ENCODE data around the gene TPRX1.
"Not testable (repeated sequence)": the region's sequence is repeated elsewhere in the genome, so short reads cannot be mapped to it uniquely, and the experiment has no call there.

TPRX1 gene

GRCh38 chr19:47803671-47804070 lies 680 bp downstream of the TPRX1 start:
- H3K27ac ChIP-seq (ENCODE audit: insufficient read depth, low read length, poor library complexity, severe bottlenecking); H3K4me3 ChIP-seq (ENCODE audit: insufficient read depth, low read depth, low read length, poor library complexity, severe bottlenecking); H3K9me3 ChIP-seq (ENCODE audit: control insufficient read depth, low read length); H3K36me3 ChIP-seq (ENCODE audit: control insufficient read depth, insufficient read depth, low read length); H3K4me1 ChIP-seq (ENCODE audit: control insufficient read depth, insufficient read depth, low read length, poor library complexity, severe bottlenecking); H3K27me3 ChIP-seq (replicated peaks; ENCODE audit: control insufficient read depth, insufficient read depth, low read length, poor library complexity, severe bottlenecking); DNase-seq: not testable (repeated sequence)

- H3K27me3 ChIP-seq (replicated peaks; ENCODE audit: control insufficient read depth, insufficient read depth, low read length, poor library complexity, severe bottlenecking); H3K4me3 ChIP-seq (ENCODE audit: insufficient read depth, low read depth, low read length, poor library complexity, severe bottlenecking); DNase-seq; H3K36me3 ChIP-seq (ENCODE audit: control insufficient read depth, insufficient read depth, low read length); H3K9me3 ChIP-seq (ENCODE audit: control insufficient read depth, low read length); H3K27ac ChIP-seq (ENCODE audit: insufficient read depth, low read length, poor library complexity, severe bottlenecking); H3K4me1 ChIP-seq (ENCODE audit: control insufficient read depth, insufficient read depth, low read length, poor library complexity, severe bottlenecking): not testable (repeated sequence)
These were observed 1.2 kb downstream of the TPRX1 start for GRCh38 chr19:47803148-47803547.

DNA sequence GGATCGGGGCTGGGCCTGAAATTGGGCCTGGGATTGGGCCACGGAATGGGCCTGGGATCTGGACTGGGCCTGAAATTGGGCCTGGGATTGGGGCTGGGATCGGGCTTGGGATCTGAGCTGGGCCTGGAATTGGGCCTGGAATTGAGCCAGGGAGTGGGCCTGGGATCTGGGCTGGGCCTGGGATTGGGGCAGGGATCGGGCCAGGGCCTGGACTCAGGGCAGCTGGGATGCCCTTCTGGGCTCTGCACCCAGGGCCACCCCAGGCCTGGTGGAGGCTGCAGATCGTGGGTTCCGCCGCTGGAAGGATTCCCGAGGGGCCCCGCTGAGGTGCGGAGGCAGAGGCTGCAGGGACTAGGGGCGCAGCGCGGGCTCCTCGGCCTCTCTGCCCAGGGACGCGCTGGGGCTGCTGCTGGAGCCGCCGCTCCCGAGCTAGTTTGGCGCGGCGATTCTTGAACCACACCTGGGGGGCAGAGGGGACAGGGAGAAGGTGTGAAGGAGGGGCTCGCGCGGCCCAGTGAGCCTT lies 1.8 kb downstream of the TPRX1 start:
- no peaks in the 10 kb centered on the region for H3K4me1 ChIP-seq (ENCODE audit: control insufficient read depth, insufficient read depth, low read length, poor library complexity, severe bottlenecking)
- no peaks in the 10 kb centered on the region for H3K36me3 ChIP-seq (ENCODE audit: control insufficient read depth, insufficient read depth, low read length)
- H3K4me3 ChIP-seq (ENCODE audit: insufficient read depth, low read depth, low read length, poor library complexity, severe bottlenecking) = no peak overlapping the region
- H3K27me3 ChIP-seq (replicated peaks; ENCODE audit: control insufficient read depth, insufficient read depth, low read length, poor library complexity, severe bottlenecking) = no peaks in the 10 kb centered on the region
- no peaks in the 10 kb centered on the region for H3K9me3 ChIP-seq (ENCODE audit: control insufficient read depth, low read length)
- DNase-seq = no peak
- no peak overlapping the region for H3K27ac ChIP-seq (ENCODE audit: insufficient read depth, low read length, poor library complexity, severe bottlenecking)

DNA sequence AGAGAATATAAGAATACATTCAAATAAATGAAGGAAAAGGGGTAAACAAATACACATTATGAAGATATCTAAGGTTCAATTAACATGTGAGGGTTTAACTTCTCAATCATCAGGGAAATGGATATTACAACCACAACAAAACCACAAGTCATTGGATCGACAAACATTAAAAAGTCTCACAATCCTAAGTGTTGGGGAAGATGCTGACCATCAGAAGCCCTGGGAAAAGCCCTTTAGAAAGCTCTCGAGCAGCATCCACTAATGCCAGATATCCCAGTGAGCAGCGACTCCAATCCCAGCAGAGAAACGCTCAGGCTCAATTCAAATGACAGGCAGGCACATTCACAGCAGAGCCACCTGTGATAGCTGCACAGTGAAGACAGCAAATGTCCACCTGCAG lies 3.1 kb downstream of the TPRX1 start:
- Histone ChIP-seq H3K36me3 (ENCODE audit: control insufficient read depth, insufficient read depth, low read length) (no peaks in the 10 kb centered on the region), H3K27me3 (replicated peaks; ENCODE audit: control insufficient read depth, insufficient read depth, low read length, poor library complexity, severe bottlenecking) (no peaks in the 10 kb centered on the region), H3K4me3 (ENCODE audit: insufficient read depth, low read depth, low read length, poor library complexity, severe bottlenecking) (no peak overlapping the region), H3K9me3 (ENCODE audit: control insufficient read depth, low read length) (no peaks in the 10 kb centered on the region), H3K27ac (ENCODE audit: insufficient read depth, low read length, poor library complexity, severe bottlenecking) (no peak overlapping the region), H3K4me1 (ENCODE audit: control insufficient read depth, insufficient read depth, low read length, poor library complexity, severe bottlenecking) (no peaks in the 10 kb centered on the region)
- DNase-seq = no peak

DNA sequence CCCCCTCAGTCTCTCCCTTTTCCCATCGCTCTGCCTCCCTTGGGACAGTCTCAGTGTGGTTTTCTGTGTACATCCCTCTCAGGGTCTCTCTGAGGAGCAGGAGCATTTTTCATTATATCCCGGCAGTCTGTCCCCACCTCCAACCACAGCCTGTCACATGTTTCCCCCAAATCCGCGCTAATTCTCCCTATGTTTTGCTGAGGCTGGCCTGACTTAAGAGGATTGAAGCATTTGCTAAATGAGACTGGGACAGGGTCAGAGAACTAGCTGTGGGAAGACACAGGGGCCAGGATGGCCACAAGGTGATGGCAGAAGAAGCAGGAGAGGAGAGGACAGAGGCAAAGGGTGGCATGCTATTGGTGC lies 5.5 kb downstream of the TPRX1 start:
- Histone ChIP-seq H3K4me3 (ENCODE audit: insufficient read depth, low read depth, low read length, poor library complexity, severe bottlenecking) (no peak overlapping the region), H3K36me3 (ENCODE audit: control insufficient read depth, insufficient read depth, low read length) (no peaks in the 10 kb centered on the region), H3K4me1 (ENCODE audit: control insufficient read depth, insufficient read depth, low read length, poor library complexity, severe bottlenecking) (no peaks in the 10 kb centered on the region), H3K27ac (ENCODE audit: insufficient read depth, low read length, poor library complexity, severe bottlenecking) (no peak overlapping the region), H3K27me3 (replicated peaks; ENCODE audit: control insufficient read depth, insufficient read depth, low read length, poor library complexity, severe bottlenecking) (no peaks in the 10 kb centered on the region), H3K9me3 (ENCODE audit: control insufficient read depth, low read length) (no peaks in the 10 kb centered on the region)
- no peak for DNase-seq

GRCh38 chr19:47797996-47798903 lies 6.1 kb downstream of the TPRX1 start:
- no peak for DNase-seq
- H3K9me3 ChIP-seq (ENCODE audit: control insufficient read depth, low read length) = no peaks in the 10 kb centered on the region
- H3K36me3 ChIP-seq (ENCODE audit: control insufficient read depth, insufficient read depth, low read length) = no peaks in the 10 kb centered on the region
- H3K4me1 ChIP-seq (ENCODE audit: control insufficient read depth, insufficient read depth, low read length, poor library complexity, severe bottlenecking) = no peaks in the 10 kb centered on the region
- no peaks in the 10 kb centered on the region for H3K27me3 ChIP-seq (replicated peaks; ENCODE audit: control insufficient read depth, insufficient read depth, low read length, poor library complexity, severe bottlenecking)
- H3K4me3 ChIP-seq (ENCODE audit: insufficient read depth, low read depth, low read length, poor library complexity, severe bottlenecking) = no peak overlapping the region
- H3K27ac ChIP-seq (ENCODE audit: insufficient read depth, low read length, poor library complexity, severe bottlenecking) = no peak overlapping the region

GRCh38 chr19:47796785-47797184 lies 7.6 kb downstream of the TPRX1 start:
- Histone ChIP-seq H3K4me1 (ENCODE audit: control insufficient read depth, insufficient read depth, low read length, poor library complexity, severe bottlenecking) (no peaks in the 10 kb centered on the region), H3K27me3 (replicated peaks; ENCODE audit: control insufficient read depth, insufficient read depth, low read length, poor library complexity, severe bottlenecking) (no peaks in the 10 kb centered on the region), H3K36me3 (ENCODE audit: control insufficient read depth, insufficient read depth, low read length) (no peaks in the 10 kb centered on the region), H3K27ac (ENCODE audit: insufficient read depth, low read length, poor library complexity, severe bottlenecking) (no peak overlapping the region), H3K4me3 (ENCODE audit: insufficient read depth, low read depth, low read length, poor library complexity, severe bottlenecking) (no peak overlapping the region), H3K9me3 (ENCODE audit: control insufficient read depth, low read length) (no peaks in the 10 kb centered on the region)
- no peak for DNase-seq

DNA sequence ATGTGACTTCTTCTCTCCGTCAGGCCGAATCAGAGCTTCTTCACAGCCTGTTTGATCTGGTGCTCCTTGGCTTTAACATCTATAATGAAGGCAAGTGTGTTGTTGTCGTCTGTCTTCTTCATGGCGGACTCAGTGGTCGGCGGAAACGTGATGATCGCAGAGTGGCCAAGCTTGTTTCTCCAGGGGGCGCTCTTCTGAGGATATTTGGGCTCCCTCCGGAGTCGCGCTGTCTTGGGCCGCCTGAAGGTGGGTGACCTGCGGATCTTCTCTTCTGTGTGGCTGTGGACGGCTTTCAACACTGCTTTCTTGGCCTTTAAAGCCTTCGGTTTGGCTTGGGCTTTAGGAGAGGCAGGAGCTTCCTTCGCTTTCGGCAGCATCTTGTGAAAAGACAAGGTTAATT lies 9.8 kb downstream of the TPRX1 start:
- Histone ChIP-seq H3K9me3 (ENCODE audit: control insufficient read depth, low read length) (no peaks in the 10 kb centered on the region), H3K36me3 (ENCODE audit: control insufficient read depth, insufficient read depth, low read length) (no peaks in the 10 kb centered on the region), H3K27me3 (replicated peaks; ENCODE audit: control insufficient read depth, insufficient read depth, low read length, poor library complexity, severe bottlenecking) (no peaks in the 10 kb centered on the region), H3K4me3 (ENCODE audit: insufficient read depth, low read depth, low read length, poor library complexity, severe bottlenecking) (no peak overlapping the region), H3K27ac (ENCODE audit: insufficient read depth, low read length, poor library complexity, severe bottlenecking) (no peak overlapping the region), H3K4me1 (ENCODE audit: control insufficient read depth, insufficient read depth, low read length, poor library complexity, severe bottlenecking) (peaks cover 5% of the 10 kb centered on the region)
- no peak for DNase-seq

DNA sequence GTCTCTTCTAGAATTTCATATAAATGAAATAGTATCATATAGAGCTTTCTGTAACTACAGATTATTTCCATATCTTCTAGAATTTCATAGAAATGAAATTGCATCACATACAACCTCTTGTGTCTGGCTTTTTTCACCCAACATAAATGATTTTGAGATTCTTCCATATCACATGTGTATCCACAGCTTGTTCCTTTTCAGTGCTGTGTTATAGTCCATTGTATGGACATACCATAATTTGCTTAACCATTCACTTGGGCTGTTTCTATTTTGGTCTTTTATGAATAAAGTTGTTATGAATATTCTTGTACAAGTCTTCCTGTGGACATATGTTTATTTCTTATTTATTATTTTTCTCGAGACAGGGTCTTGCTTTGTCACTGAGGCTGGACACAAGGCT lies 11.7 kb downstream of the TPRX1 start:
- Histone ChIP-seq H3K4me3 (ENCODE audit: insufficient read depth, low read depth, low read length, poor library complexity, severe bottlenecking) (no peak overlapping the region), H3K9me3 (ENCODE audit: control insufficient read depth, low read length) (no peaks in the 10 kb centered on the region), H3K4me1 (ENCODE audit: control insufficient read depth, insufficient read depth, low read length, poor library complexity, severe bottlenecking) (peaks cover 5% of the 10 kb centered on the region), H3K27ac (ENCODE audit: insufficient read depth, low read length, poor library complexity, severe bottlenecking) (no peak overlapping the region), H3K27me3 (replicated peaks; ENCODE audit: control insufficient read depth, insufficient read depth, low read length, poor library complexity, severe bottlenecking) (no peaks in the 10 kb centered on the region), H3K36me3 (ENCODE audit: control insufficient read depth, insufficient read depth, low read length) (no peaks in the 10 kb centered on the region)
- DNase-seq = no peak

DNA sequence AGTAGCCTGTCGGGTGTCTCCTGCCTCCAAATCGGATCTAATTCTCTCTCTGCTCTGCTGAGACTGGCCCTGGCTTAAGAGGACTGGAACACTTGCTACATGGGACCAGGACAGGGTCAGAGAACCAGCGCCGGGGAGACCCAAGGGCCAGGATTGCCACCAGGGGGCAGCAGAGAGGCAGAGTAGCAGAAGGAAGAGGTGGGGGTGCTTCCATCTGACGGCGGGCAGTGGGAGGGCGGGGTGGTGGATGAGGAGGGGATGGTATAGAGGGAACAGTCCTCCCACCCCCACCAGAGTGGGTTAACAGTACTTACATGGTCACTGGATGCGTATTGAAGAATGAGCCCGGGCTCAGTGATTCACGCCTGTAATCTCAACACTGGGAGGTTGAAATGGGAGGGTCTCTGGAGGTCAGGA lies 13.9 kb downstream of the TPRX1 start:
- no peaks in the 10 kb centered on the region for H3K36me3 ChIP-seq (ENCODE audit: control insufficient read depth, insufficient read depth, low read length)
- no peaks in the 10 kb centered on the region for H3K9me3 ChIP-seq (ENCODE audit: control insufficient read depth, low read length)
- no peak overlapping the region for H3K4me3 ChIP-seq (ENCODE audit: insufficient read depth, low read depth, low read length, poor library complexity, severe bottlenecking)
- peaks cover 5% of the 10 kb centered on the region for H3K4me1 ChIP-seq (ENCODE audit: control insufficient read depth, insufficient read depth, low read length, poor library complexity, severe bottlenecking)
- H3K27ac ChIP-seq (ENCODE audit: insufficient read depth, low read length, poor library complexity, severe bottlenecking) = no peak overlapping the region
- peak; percentile 52 to 78 (median 56) for DNase-seq
- H3K27me3 ChIP-seq (replicated peaks; ENCODE audit: control insufficient read depth, insufficient read depth, low read length, poor library complexity, severe bottlenecking) = no peaks in the 10 kb centered on the region

Measured in effector memory CD4-positive, alpha-beta T cell (primary cell).